WTC11 (cell line): ENCODE results near the gene PDIA3. TPM values are rescaled to one million over a fixed set of nuclear protein-coding genes. Genes with fewer than 3 reads are reported as not detected.
"Not testable (repeated sequence)": the region's sequence is repeated elsewhere in the genome, so short reads cannot be mapped to it uniquely, and the experiment has no call there.

ENCODE experiments used
- ATAC-seq: fragments of 200-7000 bp; cut with Tn5 transposase; 2 replicates; pipeline ENCODE4 v1.10.0; 2021; ENCODE audit warnings: mild to moderate bottlenecking, moderate library complexity
- CTCF ChIA-PET: fragments of 300-600 bp; sonication (Branson Sonifier 250); formaldehyde crosslinking; loops from one replicate; lab custom pipeline; 2021; ENCODE audit warnings: antibody characterized with exemption; lab: Charles Lee
- POLR2A ChIA-PET: fragments of 350-600 bp; sonication (Branson Sonifier 250); formaldehyde crosslinking; loops from one replicate; lab custom pipeline; 2021; ENCODE audit warnings: antibody characterized with exemption; lab: Charles Lee
- DNase-seq: peaks from one replicate; pipeline ENCODE4 v3.0.0; 2021; ENCODE audit warnings: low spot score
- H3K27ac Mint-ChIP-seq: 2 replicates; pipeline ENCODE4 v1.8.0; 2021; ENCODE audit warnings: mixed read lengths
- H3K27me3 Mint-ChIP-seq: 2 replicates; pipeline ENCODE4 v1.8.0; 2021; ENCODE audit warnings: low read depth, mild to moderate bottlenecking, moderate library complexity, mixed read lengths
- H3K36me3 Mint-ChIP-seq: 2 replicates; pipeline ENCODE4 v1.8.0; 2021; ENCODE audit warnings: mixed read lengths
- H3K4me1 Mint-ChIP-seq: 2 replicates; pipeline ENCODE4 v1.8.0; 2022; ENCODE audit warnings: mixed read lengths
- H3K4me3 Mint-ChIP-seq: 2 replicates; pipeline ENCODE4 v1.8.0; 2021; ENCODE audit warnings: mild to moderate bottlenecking, moderate library complexity, mixed read lengths
- H3K9me3 Mint-ChIP-seq: 2 replicates; pipeline ENCODE4 v1.8.0; 2021; ENCODE audit warnings: mixed read lengths
- AR ChIP-seq: fragments of 250-450 bp; sonication (Bioruptor Pico); IDR thresholded peaks from 2 replicates; pipeline ENCODE4 v1.9.0; 2021; ENCODE audit warnings: mild to moderate bottlenecking
- ATF1 ChIP-seq: sonication (generic); formaldehyde crosslinking; IDR thresholded peaks from 2 replicates; pipeline ENCODE4 v1.8.1; 2023; ENCODE audit warnings: mild to moderate bottlenecking, moderate library complexity, missing genetic modification reagents
- ATF3 ChIP-seq: sonication (generic); formaldehyde crosslinking; conservative IDR thresholded peaks from 2 replicates; pipeline ENCODE4 v1.8.1; 2022; ENCODE audit warnings: mild to moderate bottlenecking, missing genetic modification reagents
- CTCF ChIP-seq: fragments of 200-600 bp; IDR thresholded peaks from 2 replicates; pipeline ENCODE4 v1.8.0; 2022; ENCODE audit warnings: antibody characterized with exemption
- E2F1 ChIP-seq: sonication (generic); formaldehyde crosslinking; IDR thresholded peaks from 2 replicates; pipeline ENCODE4 v1.8.0; 2022; ENCODE audit warnings: mild to moderate bottlenecking, missing genetic modification reagents
- E2F4 ChIP-seq: sonication (generic); formaldehyde crosslinking; IDR thresholded peaks from 2 replicates; pipeline ENCODE4 v1.8.1; 2022; ENCODE audit warnings: low read depth, mild to moderate bottlenecking, moderate library complexity, missing genetic modification reagents, borderline replicate concordance
- FOXK1 ChIP-seq: sonication (generic); formaldehyde crosslinking; IDR thresholded peaks from 2 replicates; pipeline ENCODE4 v1.8.0; 2022; ENCODE audit warnings: mild to moderate bottlenecking, moderate library complexity, missing genetic modification reagents
- GABPB1 ChIP-seq: sonication (generic); formaldehyde crosslinking; IDR thresholded peaks from 2 replicates; pipeline ENCODE4 v1.8.1; 2023; ENCODE audit warnings: mild to moderate bottlenecking, missing genetic modification reagents
- GRHL2 ChIP-seq: fragments of 250-450 bp; sonication (Bioruptor Pico); IDR thresholded peaks from 2 replicates; pipeline ENCODE4 v1.8.0; 2022; ENCODE audit warnings: mild to moderate bottlenecking, moderate library complexity; ENCODE audit not compliant: insufficient replicate concordance, severe bottlenecking
- JUN ChIP-seq: sonication (generic); formaldehyde crosslinking; IDR thresholded peaks from 2 replicates; pipeline ENCODE4 v1.8.0; 2023; ENCODE audit warnings: mild to moderate bottlenecking, missing genetic modification reagents
- MXD4 ChIP-seq: fragments of 250-450 bp; sonication (Bioruptor Pico); IDR thresholded peaks from 2 replicates; pipeline ENCODE4 v1.8.0; 2021; ENCODE audit warnings: mild to moderate bottlenecking, moderate library complexity, borderline replicate concordance
- NFYB ChIP-seq: sonication (generic); formaldehyde crosslinking; conservative IDR thresholded peaks from 2 replicates; pipeline ENCODE4 v1.8.0; 2022; ENCODE audit warnings: low read depth, missing genetic modification reagents
- PRRX2 ChIP-seq: fragments of 250-450 bp; sonication (Bioruptor Pico); IDR thresholded peaks from 2 replicates; pipeline ENCODE4 v1.8.0; 2021; ENCODE audit warnings: mild to moderate bottlenecking
- RORB ChIP-seq: fragments of 250-450 bp; sonication (Bioruptor Pico); IDR thresholded peaks from 2 replicates; pipeline ENCODE4 v1.9.0; 2021; ENCODE audit warnings: mild to moderate bottlenecking
- SOX15 ChIP-seq: fragments of 250-450 bp; sonication (Bioruptor Pico); IDR thresholded peaks from 2 replicates; pipeline ENCODE4 v1.9.0; 2021; ENCODE audit warnings: mild to moderate bottlenecking
- TEAD4 ChIP-seq: sonication (generic); formaldehyde crosslinking; IDR thresholded peaks from 2 replicates; pipeline ENCODE4 v1.8.0; 2022; ENCODE audit warnings: mild to moderate bottlenecking, missing genetic modification reagents
- USF1 ChIP-seq: sonication (generic); formaldehyde crosslinking; IDR thresholded peaks from 2 replicates; pipeline ENCODE4 v1.8.0; 2022; ENCODE audit warnings: mild to moderate bottlenecking, missing genetic modification reagents
- ZBTB43 ChIP-seq: sonication (generic); formaldehyde crosslinking; IDR thresholded peaks from 2 replicates; pipeline ENCODE4 v1.8.1; 2023; ENCODE audit warnings: mild to moderate bottlenecking, missing genetic modification reagents
- ZNF121 ChIP-seq: sonication (generic); formaldehyde crosslinking; IDR thresholded peaks from 2 replicates; pipeline ENCODE4 v1.8.0; 2023; ENCODE audit warnings: missing genetic modification reagents
- ZNF263 ChIP-seq: sonication (generic); formaldehyde crosslinking; IDR thresholded peaks from 2 replicates; pipeline ENCODE4 v1.8.1; 2022; ENCODE audit warnings: low read depth, mild to moderate bottlenecking, moderate library complexity, missing genetic modification reagents
- ZNF396 ChIP-seq: fragments of 250-450 bp; sonication (Bioruptor Pico); IDR thresholded peaks from 2 replicates; pipeline ENCODE4 v1.8.0; 2021; ENCODE audit warnings: mild to moderate bottlenecking, moderate library complexity, borderline replicate concordance
- total RNA-seq: library from RNA; stranded (reverse); gene quantifications from 3 replicates; pipeline ENCODE4 v1.2.3, GENCODE V29; 2021

Gene PDIA3
- total RNA-seq, 1 experiment from 2014 or later = 630 TPM

- no peak for TF ChIP-seq CTCF
- TF ChIP-seq TEAD4 (CRISPR knock-in tag) = no peak
- no peak for TF ChIP-seq USF1 (CRISPR knock-in tag)
- TF ChIP-seq E2F1 = no peak
- TF ChIP-seq NFYB (CRISPR knock-in tag) = no peak
- TF ChIP-seq RORB (CRISPR knock-in tag) = no peak
- no peak for TF ChIP-seq JUN
- no peak for TF ChIP-seq ZNF263 (CRISPR knock-in tag)
- no peak for TF ChIP-seq PRRX2
- TF ChIP-seq ATF3 (CRISPR knock-in tag) = no peak
- TF ChIP-seq ZNF396 (CRISPR knock-in tag) = no peak
- TF ChIP-seq GABPB1 (CRISPR knock-in tag) = no peak
- TF ChIP-seq ZBTB43 (CRISPR knock-in tag) = no peak
- TF ChIP-seq ZNF121 = no peak
- no peak for TF ChIP-seq GRHL2
Observed at GRCh38 chr15:43735416-43735815, 10.8 kb upstream of the PDIA3 start (continued).

GRCh38 chr15:43746903-43747309 is 668 bp downstream of the PDIA3 start:
- Mint-ChIP-seq H3K27ac (peak overlapping the region; percentile 99), H3K4me3 (peak overlapping the region; percentile 96), H3K4me1 (peaks cover 33% of the 10 kb centered on the region), H3K36me3 (peaks cover 17% of the 10 kb centered on the region)
- CTCF ChIA-PET, H3K9me3 Mint-ChIP-seq, H3K27me3 Mint-ChIP-seq, ATAC-seq, POLR2A ChIA-PET, DNase-seq: not testable (repeated sequence)

GRCh38 chr15:43748376-43748775 is 2.1 kb downstream of the PDIA3 start:
- DNase-seq (no peak), ATAC-seq (no peak)
- H3K27ac Mint-ChIP-seq = no peak overlapping the region
- POLR2A ChIA-PET = no interaction called here
- TF ChIP-seq AR (no peak), ATF1 (CRISPR knock-in tag) (no peak), FOXK1 (CRISPR knock-in tag) (no peak), SOX15 (no peak), MXD4 (no peak), E2F4 (CRISPR knock-in tag) (no peak)
- H3K27me3 Mint-ChIP-seq = no peaks in the 10 kb centered on the region
- CTCF ChIA-PET = no interaction called here
- peaks cover 33% of the 10 kb centered on the region for H3K4me1 Mint-ChIP-seq
- H3K36me3 Mint-ChIP-seq = peaks cover 27% of the 10 kb centered on the region
- no peaks in the 10 kb centered on the region for H3K9me3 Mint-ChIP-seq
- peak overlapping the region; percentile 96 for H3K4me3 Mint-ChIP-seq
